ENCODE measurements around the gene FAM228A. TPM values are rescaled to one million over a fixed set of nuclear protein-coding genes. Genes with fewer than 3 reads are reported as not detected.
"Not testable (repeated sequence)": the region's sequence is repeated elsewhere in the genome, so short reads cannot be mapped to it uniquely, and the experiment has no call there.

Gene FAM228A
- total RNA-seq, 1 donor, result 0.27 TPM

- no peak for DNase-seq (ENCODE audit: low read depth in 2 of 3, low spot score in 2 of 3)
These were observed 14.7 kb downstream of the FAM228A start for GRCh38 chr2:24189551-24189950.

GRCh38 chr2:24190503-24190902 lies 15.7 kb downstream of the FAM228A start:
- no peak for DNase-seq (ENCODE audit: low read depth in 2 of 3, low spot score in 2 of 3)

GRCh38 chr2:24191156-24191555 lies 16.3 kb downstream of the FAM228A start:
- DNase-seq (ENCODE audit: low read depth in 2 of 3, low spot score in 2 of 3), result no peak

- no peak for DNase-seq (ENCODE audit: low read depth in 2 of 3, low spot score in 2 of 3)
These were observed 17.0 kb downstream of the FAM228A start for GRCh38 chr2:24191848-24192247.

- DNase-seq (ENCODE audit: low read depth in 2 of 3, low spot score in 2 of 3), result not testable (repeated sequence)
These were observed 22.4 kb downstream of the FAM228A start for GRCh38 chr2:24197213-24197612.

GRCh38 chr2:24199968-24200590 lies 25.2 kb downstream of the FAM228A start:
- DNase-seq (ENCODE audit: low read depth in 2 of 3, low spot score in 2 of 3), result no peak

- DNase-seq (ENCODE audit: low read depth in 2 of 3, low spot score in 2 of 3), result no peak
These were observed 25.9 kb downstream of the FAM228A start for GRCh38 chr2:24200799-24201198.

- DNase-seq (ENCODE audit: low read depth in 2 of 3, low spot score in 2 of 3), result no peak
These were observed 28.4 kb downstream of the FAM228A start for GRCh38 chr2:24203029-24203786.

GRCh38 chr2:24203787-24204150 lies 28.9 kb downstream of the FAM228A start:
- DNase-seq (ENCODE audit: low read depth in 2 of 3, low spot score in 2 of 3), result no peak

GRCh38 chr2:24204505-24204904 lies 29.7 kb downstream of the FAM228A start:
- DNase-seq (ENCODE audit: low read depth in 2 of 3, low spot score in 2 of 3), result no peak

GRCh38 chr2:24205131-24205530 lies 30.3 kb downstream of the FAM228A start:
- no peak for DNase-seq (ENCODE audit: low read depth in 2 of 3, low spot score in 2 of 3)

- no peak for DNase-seq (ENCODE audit: low read depth in 2 of 3, low spot score in 2 of 3)
These were observed 31.4 kb downstream of the FAM228A start for GRCh38 chr2:24206242-24206641.

- no peak for DNase-seq (ENCODE audit: low read depth in 2 of 3, low spot score in 2 of 3)
These were observed 31.9 kb downstream of the FAM228A start for GRCh38 chr2:24206714-24207113.

- DNase-seq (ENCODE audit: low read depth in 2 of 3, low spot score in 2 of 3), result no peak
These were observed 32.5 kb downstream of the FAM228A start for GRCh38 chr2:24207359-24207758.

GRCh38 chr2:24208490-24208889 lies 33.6 kb downstream of the FAM228A start:
- DNase-seq (ENCODE audit: low read depth in 2 of 3, low spot score in 2 of 3), result no peak

GRCh38 chr2:24209389-24210105 lies 34.7 kb downstream of the FAM228A start:
- DNase-seq (ENCODE audit: low read depth in 2 of 3, low spot score in 2 of 3), result no peak

GRCh38 chr2:24210106-24210455 lies 35.2 kb downstream of the FAM228A start:
- no peak for DNase-seq (ENCODE audit: low read depth in 2 of 3, low spot score in 2 of 3)

- DNase-seq (ENCODE audit: low read depth in 2 of 3, low spot score in 2 of 3), result no peak
These were observed 35.9 kb downstream of the FAM228A start for GRCh38 chr2:24210723-24211122.

GRCh38 chr2:24211408-24211807 lies 36.6 kb downstream of the FAM228A start:
- no peak for DNase-seq (ENCODE audit: low read depth in 2 of 3, low spot score in 2 of 3)

GRCh38 chr2:24214880-24215279 lies 40.0 kb downstream of the FAM228A start:
- no peak for DNase-seq (ENCODE audit: low read depth in 2 of 3, low spot score in 2 of 3)

- DNase-seq (ENCODE audit: low read depth in 2 of 3, low spot score in 2 of 3), result no peak
These were observed 45.9 kb downstream of the FAM228A start for GRCh38 chr2:24220554-24221291.

Measured in hematopoietic multipotent progenitor cell (in vitro differentiated cells).